ENCODE results near the gene PAM. TPM values are rescaled to one million over a fixed set of nuclear protein-coding genes. Genes with fewer than 3 reads are reported as not detected.
A peak's percentile ranks its signal among the peaks of the same experiment; 100 is the strongest.

Gene PAM
- total RNA-seq: 10 to 100 TPM; 32.9 to 38.2 TPM
- polyA plus RNA-seq (2013, experiment 1 of 2): 165 TPM
- 169 TPM for polyA plus RNA-seq (2013, experiment 2 of 2)
- long read RNA-seq, experiment 1, partial matches to known transcripts: 3 of 10 reads
- long read RNA-seq, experiment 1, other reads (novel, unspliced or antisense): 7 of 10 reads
- long read RNA-seq, experiment 2, partial matches to known transcripts: 7 of 42 reads
- long read RNA-seq, experiment 2, other reads (novel, unspliced or antisense): 32 of 42 reads
- long read RNA-seq, experiment 3, full-length matches to known transcripts: 12 of 167 reads
- long read RNA-seq, experiment 3, partial matches to known transcripts: 44 of 167 reads
- long read RNA-seq, experiment 3, other reads (novel, unspliced or antisense): 111 of 167 reads
- long read RNA-seq, experiment 4, partial matches to known transcripts: 3 of 4 reads
- long read RNA-seq, experiment 4, other reads (novel, unspliced or antisense): 1 of 4 reads

DNA sequence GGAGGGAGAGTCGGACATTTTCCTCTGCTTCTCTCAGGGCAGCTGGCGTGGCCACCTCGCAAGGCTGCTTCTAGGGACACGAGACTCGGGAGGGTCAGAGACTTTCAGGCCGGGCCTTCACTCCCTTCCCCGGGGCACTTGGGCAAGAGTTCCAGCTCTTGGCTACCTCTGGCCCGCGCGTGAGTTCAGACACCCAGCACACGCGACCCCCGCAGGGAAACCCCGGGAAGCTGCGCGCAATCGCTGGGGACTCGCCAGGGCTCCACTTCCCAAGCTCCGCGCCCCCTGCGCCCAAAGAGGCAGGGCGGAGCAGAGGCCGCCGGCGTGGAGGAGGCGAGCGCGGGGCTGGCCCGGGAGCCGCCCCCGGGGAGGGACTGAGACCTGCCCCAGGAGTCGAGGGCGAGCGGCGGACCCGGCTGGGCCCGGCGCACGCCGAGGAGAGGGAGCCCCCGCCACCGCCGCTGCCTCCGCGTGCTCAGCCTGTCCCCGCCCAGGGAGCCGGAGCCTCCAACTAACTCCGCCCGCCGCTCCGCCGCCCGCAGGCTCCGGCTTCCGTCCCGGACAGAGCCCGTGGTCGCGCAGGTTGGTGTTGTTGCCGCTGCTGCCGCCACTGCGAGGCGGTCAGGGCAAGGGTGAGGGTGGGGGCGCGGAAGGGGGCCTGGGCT, at the start of gene PAM:
Gene PAM, plus strand, starts transcription at position 539 of the 665 bp plus-strand sequence. CDS start 110,891 bp downstream, outside the sequence.
- H3K36me3 ChIP-seq (ENCODE audit: control insufficient read depth, insufficient read depth, low read length): no peaks in the 10 kb centered on the region
- Mint-ChIP-seq H3K9me3 (peaks cover 14% of the 10 kb centered on the region), H3K27me3 (ENCODE audit: insufficient read depth) (peaks cover 63% of the 10 kb centered on the region), H3K4me1 (peaks cover 23% of the 10 kb centered on the region), H3K4me3 (peak within 1 kb of the TSS; percentile 82), H3K36me3 (ENCODE audit: low read depth) (no peaks in the 10 kb centered on the region), H3K27ac (peak within 1 kb of the TSS; percentile 69)
- TF ChIP-seq, protein P1, sequence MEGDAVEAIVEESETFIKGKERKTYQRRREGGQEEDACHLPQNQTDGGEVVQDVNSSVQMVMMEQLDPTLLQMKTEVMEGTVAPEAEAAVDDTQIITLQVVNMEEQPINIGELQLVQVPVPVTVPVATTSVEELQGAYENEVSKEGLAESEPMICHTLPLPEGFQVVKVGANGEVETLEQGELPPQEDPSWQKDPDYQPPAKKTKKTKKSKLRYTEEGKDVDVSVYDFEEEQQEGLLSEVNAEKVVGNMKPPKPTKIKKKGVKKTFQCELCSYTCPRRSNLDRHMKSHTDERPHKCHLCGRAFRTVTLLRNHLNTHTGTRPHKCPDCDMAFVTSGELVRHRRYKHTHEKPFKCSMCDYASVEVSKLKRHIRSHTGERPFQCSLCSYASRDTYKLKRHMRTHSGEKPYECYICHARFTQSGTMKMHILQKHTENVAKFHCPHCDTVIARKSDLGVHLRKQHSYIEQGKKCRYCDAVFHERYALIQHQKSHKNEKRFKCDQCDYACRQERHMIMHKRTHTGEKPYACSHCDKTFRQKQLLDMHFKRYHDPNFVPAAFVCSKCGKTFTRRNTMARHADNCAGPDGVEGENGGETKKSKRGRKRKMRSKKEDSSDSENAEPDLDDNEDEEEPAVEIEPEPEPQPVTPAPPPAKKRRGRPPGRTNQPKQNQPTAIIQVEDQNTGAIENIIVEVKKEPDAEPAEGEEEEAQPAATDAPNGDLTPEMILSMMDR (conservative IDR thresholded peaks at IDR 0.05): no peak
- peak within 1 kb of the TSS; percentile 51 for H3K27ac ChIP-seq (ENCODE audit: low read depth, low read length)
- peak within 1 kb of the TSS; percentile 87 for H3K4me3 ChIP-seq (ENCODE audit: low read length)
- H3K27me3 ChIP-seq (ENCODE audit: control insufficient read depth, insufficient read depth, low read length, poor library complexity, severe bottlenecking): peaks cover 85% of the 10 kb centered on the region
- peak within 1 kb of the TSS; percentile 61 for H3K9ac ChIP-seq (ENCODE audit: extremely low read depth, low read length, poor library complexity, severe bottlenecking)
- no peaks in the 10 kb centered on the region for H3K4me1 ChIP-seq (ENCODE audit: control insufficient read depth, insufficient read depth, low read length)
- no peaks in the 10 kb centered on the region for H3K9me3 ChIP-seq (ENCODE audit: control insufficient read depth, low read length)
- 0 to 1% methylated on average over 28 to 65 of the region's 65 CpGs for WGBS, 2 experiments (ENCODE audit: insufficient coverage in 1 of 2, insufficient read length in 1 of 2)
- DNase-seq: peak; percentile 92

- WGBS, 2 experiments (ENCODE audit: insufficient coverage in 1 of 2, insufficient read length in 1 of 2): 92 to 94% methylated on average over 4 to 8 of the region's 8 CpGs
- Mint-ChIP-seq H3K4me3 (no peak overlapping the region), H3K36me3 (ENCODE audit: low read depth) (no peaks in the 10 kb centered on the region)
These were observed 43.4 kb upstream of the PAM start for GRCh38 chr5:102711525-102712385.

More at GRCh38 chr5:102711525-102712385, 43.4 kb upstream of the PAM start:
- no peak for DNase-seq
- Mint-ChIP-seq H3K9me3 (peaks cover 4% of the 10 kb centered on the region), H3K27me3 (ENCODE audit: insufficient read depth) (peaks cover 14% of the 10 kb centered on the region), H3K27ac (no peak overlapping the region), H3K4me1 (no peaks in the 10 kb centered on the region)
- TF ChIP-seq, protein P1 (conservative IDR thresholded peaks at IDR 0.05): no peak
- H3K9me3 ChIP-seq (ENCODE audit: control insufficient read depth, low read length): no peaks in the 10 kb centered on the region
- no peaks in the 10 kb centered on the region for H3K4me1 ChIP-seq (ENCODE audit: control insufficient read depth, insufficient read depth, low read length)
- no peak overlapping the region for H3K4me3 ChIP-seq (ENCODE audit: low read length)
- peaks cover 49% of the 10 kb centered on the region for H3K27me3 ChIP-seq (ENCODE audit: control insufficient read depth, insufficient read depth, low read length, poor library complexity, severe bottlenecking)
- H3K36me3 ChIP-seq (ENCODE audit: control insufficient read depth, insufficient read depth, low read length): no peaks in the 10 kb centered on the region
- H3K27ac ChIP-seq (ENCODE audit: low read depth, low read length): no peak overlapping the region
- H3K9ac ChIP-seq (ENCODE audit: extremely low read depth, low read length, poor library complexity, severe bottlenecking): no peak overlapping the region
